Measurements from ENCODE around the gene RREB1.

Gene RREB1

GRCh38 chr6:7245668-7246393 is 138.1 kb downstream of the RREB1 start:
- no peak for DNase-seq (ENCODE audit: low read depth)

DNA sequence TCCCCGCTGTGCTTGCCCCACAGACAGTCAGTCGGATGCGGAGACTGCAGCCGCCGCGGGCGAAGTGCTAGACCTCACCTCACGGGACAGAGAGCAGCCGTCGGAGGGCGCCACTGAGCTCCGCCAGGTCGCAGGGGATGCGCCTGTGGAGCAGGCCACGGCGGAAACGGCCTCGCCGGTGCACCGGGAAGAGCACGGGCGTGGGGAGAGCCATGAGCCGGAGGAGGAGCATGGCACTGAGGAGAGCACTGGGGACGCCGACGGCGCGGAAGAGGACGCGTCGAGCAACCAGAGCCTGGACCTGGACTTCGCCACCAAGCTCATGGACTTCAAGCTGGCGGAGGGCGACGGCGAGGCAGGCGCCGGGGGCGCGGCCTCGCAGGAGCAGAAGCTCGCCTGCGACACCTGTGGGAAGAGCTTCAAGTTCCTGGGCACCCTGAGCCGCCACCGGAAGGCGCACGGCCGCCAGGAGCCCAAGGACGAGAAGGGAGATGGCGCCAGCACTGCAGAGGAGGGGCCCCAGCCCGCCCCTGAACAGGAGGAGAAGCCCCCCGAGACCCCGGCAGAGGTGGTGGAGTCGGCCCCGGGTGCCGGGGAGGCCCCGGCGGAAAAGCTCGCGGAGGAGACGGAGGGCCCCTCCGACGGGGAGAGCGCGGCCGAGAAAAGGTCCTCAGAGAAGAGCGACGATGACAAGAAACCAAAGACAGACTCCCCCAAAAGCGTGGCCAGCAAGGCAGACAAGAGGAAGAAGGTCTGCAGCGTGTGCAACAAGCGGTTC is 138.8 kb downstream of the RREB1 start:
- DNase-seq (ENCODE audit: low read depth) = no peak

DNA sequence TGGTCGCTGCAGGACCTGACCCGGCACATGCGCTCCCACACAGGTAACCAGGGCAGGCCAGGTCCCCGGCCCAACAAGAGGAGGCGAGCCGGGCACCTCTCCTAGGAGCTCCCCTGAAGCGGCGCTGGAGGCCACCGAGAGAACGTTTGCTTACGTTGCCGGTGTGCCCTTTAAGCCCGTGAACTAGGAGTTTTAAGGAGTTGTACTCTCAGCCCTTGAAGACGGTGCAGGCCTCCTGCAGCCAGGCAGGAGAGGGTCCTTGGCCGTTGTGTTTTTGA is 139.4 kb downstream of the RREB1 start:
- DNase-seq (ENCODE audit: low read depth) = no peak

DNA sequence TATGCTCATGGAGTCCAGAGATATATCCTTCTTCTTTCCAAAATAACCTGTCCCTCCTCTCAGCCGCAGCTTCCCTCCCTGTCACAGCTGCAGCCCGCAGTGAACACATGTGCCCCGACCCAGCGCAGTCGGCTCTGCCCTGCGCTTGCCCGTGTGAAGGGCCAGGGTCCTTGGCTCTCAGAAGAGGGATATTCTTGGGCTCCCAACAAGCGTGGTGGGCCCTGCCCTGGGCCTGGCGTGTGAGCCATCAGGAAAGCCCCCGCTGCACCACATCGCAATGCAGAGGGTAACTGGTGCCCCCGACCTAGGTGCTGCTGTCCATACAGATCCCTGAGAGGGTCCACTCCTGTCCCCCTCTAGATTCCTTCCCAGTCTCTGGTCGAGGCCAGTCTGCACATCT is 140.1 kb downstream of the RREB1 start:
- DNase-seq (ENCODE audit: low read depth) = no peak

DNA sequence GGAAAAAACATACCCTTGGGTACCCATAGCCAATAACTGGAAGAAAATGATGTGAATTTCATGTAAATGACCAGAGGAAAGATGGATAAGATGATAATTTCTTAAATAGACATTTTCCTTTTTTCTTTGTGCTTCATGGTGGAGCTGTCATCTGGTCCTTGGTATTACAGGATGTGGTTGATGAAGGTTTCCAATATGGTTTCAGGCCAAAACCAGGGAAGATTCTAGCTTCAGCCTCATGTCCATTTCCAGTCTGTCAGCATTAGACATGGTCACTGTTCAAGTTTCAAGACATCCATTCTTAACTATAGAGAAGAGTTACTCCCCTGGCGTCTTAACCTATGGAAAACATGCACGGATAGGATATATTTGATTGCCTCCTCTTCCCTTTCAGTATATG is 141.6 kb downstream of the RREB1 start:
- DNase-seq (ENCODE audit: low read depth) = no peak

DNA sequence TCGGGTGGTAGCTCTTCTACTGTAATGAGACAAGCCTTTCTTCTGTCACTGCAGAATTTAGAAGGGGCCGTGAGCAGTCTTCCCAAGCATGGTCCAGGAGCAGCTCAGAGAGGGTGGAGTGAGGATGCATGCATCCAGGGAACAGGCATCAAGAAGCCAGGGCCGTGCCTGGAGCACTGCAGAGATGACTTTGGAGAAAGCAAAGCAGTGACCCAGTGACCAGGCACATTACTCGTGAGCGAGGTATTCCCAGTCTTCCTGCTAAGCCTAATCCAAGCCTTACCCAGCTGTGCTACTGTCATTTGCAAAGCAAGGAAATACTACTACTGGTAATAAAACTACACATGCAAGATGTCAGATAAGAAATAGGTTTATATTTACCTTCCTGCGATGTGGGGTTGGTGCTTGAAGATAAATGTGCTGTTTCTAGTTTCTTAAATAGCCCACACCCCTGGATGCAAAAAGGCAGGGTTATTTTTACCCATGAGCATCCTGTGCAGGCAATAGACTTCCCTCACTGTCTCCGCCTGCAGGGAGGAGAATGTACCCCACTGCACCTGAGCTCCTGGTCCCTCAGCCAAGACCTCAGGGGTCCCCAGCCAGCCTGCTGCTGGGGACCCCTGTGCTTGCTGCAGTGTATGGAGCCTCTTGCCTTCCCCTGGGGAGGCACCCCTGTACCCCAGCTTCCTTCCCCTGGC is 142.3 kb downstream of the RREB1 start:
- no peak for DNase-seq (ENCODE audit: low read depth)

DNA sequence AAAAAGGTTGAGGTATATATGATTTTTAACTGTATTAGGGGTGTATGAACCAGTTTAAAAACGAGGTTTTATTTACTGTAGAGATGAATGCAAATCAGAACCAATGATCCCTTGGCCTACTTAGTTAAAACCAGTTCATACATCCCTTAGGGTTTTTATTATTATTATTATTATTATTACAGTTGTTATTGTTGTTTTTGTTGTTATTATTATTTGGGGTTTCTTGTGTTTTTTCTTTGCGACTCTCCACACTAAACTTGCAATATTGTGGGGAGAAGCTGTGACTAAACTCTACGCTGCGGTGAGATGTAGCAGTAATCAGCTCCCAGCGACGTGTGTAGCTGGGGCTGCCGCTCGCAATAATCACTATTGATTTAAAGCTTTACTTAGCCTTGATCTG is 143.1 kb downstream of the RREB1 start:
- DNase-seq (ENCODE audit: low read depth) = no peak

- no peak for DNase-seq (ENCODE audit: low read depth)
Observed at GRCh38 chr6:7251646-7252260, 144.0 kb downstream of the RREB1 start.

- DNase-seq (ENCODE audit: low read depth) = no peak
Observed at GRCh38 chr6:7252390-7252789, 144.6 kb downstream of the RREB1 start.

- no peak for DNase-seq (ENCODE audit: low read depth)
Observed at GRCh38 chr6:7254980-7255835, 147.4 kb downstream of the RREB1 start.

DNA sequence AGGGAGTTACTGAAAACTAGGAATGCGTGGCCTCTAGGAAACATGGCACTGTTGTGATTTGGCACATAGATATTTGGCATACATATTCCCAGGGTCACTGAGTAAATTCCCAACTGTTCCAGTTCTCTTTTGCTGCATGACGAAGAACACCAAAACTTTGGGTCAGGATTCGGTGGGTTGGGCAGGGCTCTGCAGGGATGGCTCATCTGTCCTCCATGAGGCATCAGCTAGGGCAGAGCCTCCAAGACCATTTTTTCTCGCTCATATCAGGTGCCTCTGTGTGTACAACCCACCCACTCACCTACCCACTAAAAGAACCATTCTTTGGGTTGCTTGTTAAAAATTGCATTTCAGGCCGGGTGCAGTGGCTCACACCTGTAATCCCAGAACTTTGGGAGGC is 148.2 kb downstream of the RREB1 start:
- no peak for DNase-seq (ENCODE audit: low read depth)

GRCh38 chr6:7256785-7257184 is 149.0 kb downstream of the RREB1 start:
- DNase-seq (ENCODE audit: low read depth) = no peak

GRCh38 chr6:7257521-7258230 is 149.9 kb downstream of the RREB1 start:
- DNase-seq (ENCODE audit: low read depth) = no peak

GRCh38 chr6:7258231-7258763 is 150.5 kb downstream of the RREB1 start:
- no peak for DNase-seq (ENCODE audit: low read depth)

- DNase-seq (ENCODE audit: low read depth) = no peak
Observed at GRCh38 chr6:7260291-7261031, 152.7 kb downstream of the RREB1 start.

- DNase-seq (ENCODE audit: low read depth) = no peak
Observed at GRCh38 chr6:7261032-7261841, 153.5 kb downstream of the RREB1 start.

DNA sequence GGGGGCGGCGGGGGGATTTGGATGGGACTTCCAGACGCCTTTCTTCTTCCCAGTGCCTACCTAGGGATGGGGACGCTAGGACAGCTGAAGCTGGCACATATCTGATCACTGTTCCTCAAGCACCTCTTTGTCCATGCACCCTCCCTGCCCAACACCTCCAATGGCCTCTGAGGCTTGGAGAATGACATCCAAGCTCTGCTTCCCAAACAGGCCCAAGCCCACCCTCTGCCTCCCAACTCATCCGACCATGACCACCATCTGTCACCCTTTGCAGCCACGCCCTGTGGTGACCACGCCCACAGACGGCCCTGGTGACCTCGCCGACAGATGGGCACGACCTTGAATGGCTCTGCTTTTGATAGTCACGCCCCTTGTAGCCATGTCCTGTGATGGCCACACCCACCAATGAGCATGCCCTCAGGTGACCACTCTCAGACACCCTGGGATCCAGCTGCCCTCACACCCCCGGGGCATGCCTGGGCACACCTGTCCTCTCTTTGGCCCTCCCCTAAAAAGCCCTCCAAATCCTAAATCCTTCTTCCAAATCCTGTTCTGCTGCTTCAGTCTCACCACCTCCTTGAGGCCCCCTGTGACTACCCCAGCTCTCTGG is 154.2 kb downstream of the RREB1 start:
- DNase-seq (ENCODE audit: low read depth) = no peak

DNA sequence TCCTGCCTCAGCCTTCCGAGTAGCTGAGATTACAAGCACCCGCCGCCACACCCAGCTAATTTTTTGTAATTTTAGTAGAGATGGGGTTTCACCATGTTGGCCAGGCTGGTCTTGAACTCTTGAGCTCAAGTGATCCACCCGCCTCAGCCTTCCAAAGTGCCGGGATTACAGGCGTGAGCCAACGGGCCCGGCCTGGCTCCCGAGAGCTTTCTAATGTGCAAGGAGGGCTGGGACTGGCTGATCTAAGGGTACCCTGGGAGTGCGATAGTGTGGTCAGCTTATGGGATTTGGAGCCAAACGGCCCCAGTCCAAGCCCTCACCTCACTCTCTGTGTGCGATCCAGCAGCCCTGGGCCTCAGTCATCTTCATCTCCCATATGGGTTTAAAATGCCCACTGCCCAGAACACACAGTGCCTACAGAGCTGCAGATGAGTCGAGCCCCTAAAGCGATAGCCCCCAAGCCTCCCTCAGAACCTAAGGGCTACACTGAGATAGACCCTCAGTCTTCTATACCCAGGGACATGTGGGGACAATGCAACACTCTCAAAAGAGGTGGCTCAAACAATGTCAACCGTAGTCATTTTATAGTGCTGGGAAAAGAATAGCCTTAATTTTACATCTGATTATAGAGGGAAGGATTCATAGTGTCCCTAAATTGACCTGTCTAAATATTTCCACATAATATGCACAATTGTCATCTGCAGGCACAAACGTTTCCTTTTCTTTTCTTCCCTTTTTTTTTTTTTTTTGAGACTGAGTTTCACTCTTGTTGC is 155.2 kb downstream of the RREB1 start:
- DNase-seq (ENCODE audit: low read depth) = no peak
